Upper lobe of left lung (tissue), 4 donors: ENCODE data around the gene DYRK1B.
"Not testable (repeated sequence)": the region's sequence is repeated elsewhere in the genome, so short reads cannot be mapped to it uniquely, and the experiment has no call there.

ENCODE experiments used
- CTCF ChIP-seq, 6 experiments: fragments of 450-650 bp in 4 of 6; fragments of 200-600 bp in 2 of 6; sonication (generic) in 2 of 6; IDR thresholded peaks; one replicate each; pipeline ENCODE4 v1.5.1; 2016 to 2019; ENCODE audit warnings: antibody characterized with exemption in 6 of 6
- EP300 ChIP-seq, 4 donors: sonication (generic); formaldehyde crosslinking; IDR thresholded peaks; one replicate each; pipeline ENCODE4 v1.5.1; 2017; ENCODE audit warnings: antibody characterized with exemption in 4 of 4, control low read depth in 2 of 4
- POLR2A ChIP-seq, 4 donors: fragments of 450-650 bp; IDR thresholded peaks; one replicate each; pipeline ENCODE4 v1.5.1; 2016 to 2017; ENCODE audit warnings: antibody characterized with exemption in 4 of 4, mild to moderate bottlenecking in 2 of 4
- POLR2AphosphoS5 ChIP-seq, 2 donors: sonication (generic); formaldehyde crosslinking; IDR thresholded peaks; one replicate each; pipeline ENCODE4 v1.5.1; 2017; ENCODE audit warnings: antibody characterized with exemption in 2 of 2

- not testable (repeated sequence) for TF ChIP-seq CTCF, POLR2AphosphoS5, POLR2A, EP300 (IDR thresholded peaks at IDR 0.05)
Observed at GRCh38 chr19:39877982-39878381, 44.0 kb upstream of the DYRK1B start.
